HG03558 (cell line): Measurements from ENCODE around the gene CCL2.
"Not testable (repeated sequence)": the region's sequence is repeated elsewhere in the genome, so short reads cannot be mapped to it uniquely, and the experiment has no call there.

Experiments
- ATAC-seq: cut with Tn5 transposase; IDR thresholded peaks from one replicate; pipeline ENCODE4 v1.9.1; 2021; ENCODE audit warnings: moderate number of reproducible peaks; ENCODE audit not compliant: unreplicated experiment; ENCODE audit errors: extremely low read depth

CCL2 gene

GRCh38 chr17:34254651-34255380, at the start of gene CCL2:
TSS of gene CCL2 (plus strand) at chr17:34255285. CDS start at chr17:34255350, 65 bp downstream.
- ATAC-seq: no peak

GRCh38 chr17:34205401-34205800, 49.7 kb upstream of the CCL2 start:
- no peak for ATAC-seq

- ATAC-seq: no peak
Observed at GRCh38 chr17:34206569-34206968, 48.5 kb upstream of the CCL2 start.

GRCh38 chr17:34207572-34207971, 47.5 kb upstream of the CCL2 start:
- no peak for ATAC-seq

GRCh38 chr17:34218748-34219147, 36.3 kb upstream of the CCL2 start:
- no peak for ATAC-seq

- no peak for ATAC-seq
Observed at GRCh38 chr17:34219405-34219804, 35.7 kb upstream of the CCL2 start.

GRCh38 chr17:34220045-34220751, 34.9 kb upstream of the CCL2 start:
- ATAC-seq: no peak

- no peak for ATAC-seq
Observed at GRCh38 chr17:34220752-34221395, 34.2 kb upstream of the CCL2 start.

GRCh38 chr17:34221411-34221810, 33.7 kb upstream of the CCL2 start:
- no peak for ATAC-seq

- no peak for ATAC-seq
Observed at GRCh38 chr17:34222722-34223497, 32.2 kb upstream of the CCL2 start.

- ATAC-seq: no peak
Observed at GRCh38 chr17:34225046-34225445, 30.0 kb upstream of the CCL2 start.

GRCh38 chr17:34226011-34226743, 28.9 kb upstream of the CCL2 start:
- no peak for ATAC-seq

- no peak for ATAC-seq
Observed at GRCh38 chr17:34226744-34227034, 28.4 kb upstream of the CCL2 start.

GRCh38 chr17:34227293-34227692, 27.8 kb upstream of the CCL2 start:
- not testable (repeated sequence) for ATAC-seq

- ATAC-seq: no peak
Observed at GRCh38 chr17:34227707-34228106, 27.4 kb upstream of the CCL2 start.

- ATAC-seq: no peak
Observed at GRCh38 chr17:34228781-34229180, 26.3 kb upstream of the CCL2 start.

- ATAC-seq: no peak
Observed at GRCh38 chr17:34230342-34230741, 24.7 kb upstream of the CCL2 start.

- ATAC-seq: no peak
Observed at GRCh38 chr17:34234616-34235015, 20.5 kb upstream of the CCL2 start.

- ATAC-seq: no peak
Observed at GRCh38 chr17:34235389-34236028, 19.6 kb upstream of the CCL2 start.
